Measurements from ENCODE around the gene CD83.
A peak's percentile ranks its signal among the peaks of the same experiment; 100 is the strongest.

The CD83 gene

DNA sequence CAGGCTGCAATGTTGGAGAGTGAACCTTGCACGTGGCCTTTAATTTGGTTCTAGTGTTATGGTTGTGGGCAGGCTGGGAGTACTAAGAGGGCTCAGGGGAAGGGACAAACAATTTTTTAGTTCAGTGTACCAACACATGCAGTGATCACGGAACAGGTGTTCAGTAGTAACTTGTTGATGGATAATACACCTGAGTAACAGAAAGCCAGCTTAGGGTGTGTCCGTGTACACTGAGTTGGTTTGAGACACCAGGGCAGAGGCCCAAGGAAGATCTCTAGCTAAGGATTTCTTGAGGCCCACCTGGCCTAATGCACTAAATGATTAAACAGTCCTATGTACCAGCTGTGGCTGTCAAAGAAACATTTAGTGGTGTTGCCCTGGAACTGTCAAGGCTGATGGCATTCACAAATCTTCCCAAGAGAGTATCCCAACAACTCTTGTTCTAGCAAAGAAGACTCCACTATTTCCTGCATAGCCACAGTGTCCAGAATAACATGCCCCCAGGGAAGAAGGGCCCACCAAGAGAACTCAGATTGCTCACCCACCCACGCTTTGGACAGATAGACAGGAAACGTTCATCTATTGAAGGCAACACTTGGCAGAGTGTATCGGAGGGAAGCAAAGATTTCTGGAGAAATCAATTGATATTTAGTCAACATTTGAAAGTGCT is 60.0 kb downstream of the CD83 start:
- DNase-seq (no peak), ATAC-seq (no peak)
- H3K4me3 Mint-ChIP-seq, result no peak overlapping the region
- no peaks in the 10 kb centered on the region for H3K9me3 Mint-ChIP-seq
- H3K4me1 Mint-ChIP-seq, result peaks cover 5% of the 10 kb centered on the region
- H3K27ac Mint-ChIP-seq, result no peak overlapping the region
- H3K27me3 Mint-ChIP-seq, result no peaks in the 10 kb centered on the region

DNA sequence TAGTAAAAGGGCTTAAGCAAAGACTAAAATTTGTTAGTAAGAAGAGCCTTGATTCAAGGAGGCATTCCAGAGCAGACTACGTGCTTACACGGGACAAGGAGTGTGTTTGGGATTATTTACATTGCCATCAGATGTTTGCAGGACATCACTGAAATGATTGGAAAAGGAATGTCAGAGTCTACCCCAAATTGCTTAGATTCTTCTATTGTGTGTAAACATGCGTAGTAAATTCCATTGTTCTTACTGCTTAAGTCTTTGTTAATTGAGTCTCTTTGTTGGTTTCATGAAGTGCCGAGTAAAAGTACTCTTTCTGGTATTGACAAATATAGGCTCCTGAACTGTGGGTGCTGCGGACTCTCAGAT is 60.5 kb downstream of the CD83 start:
- H3K9me3 Mint-ChIP-seq, result no peaks in the 10 kb centered on the region

DNA sequence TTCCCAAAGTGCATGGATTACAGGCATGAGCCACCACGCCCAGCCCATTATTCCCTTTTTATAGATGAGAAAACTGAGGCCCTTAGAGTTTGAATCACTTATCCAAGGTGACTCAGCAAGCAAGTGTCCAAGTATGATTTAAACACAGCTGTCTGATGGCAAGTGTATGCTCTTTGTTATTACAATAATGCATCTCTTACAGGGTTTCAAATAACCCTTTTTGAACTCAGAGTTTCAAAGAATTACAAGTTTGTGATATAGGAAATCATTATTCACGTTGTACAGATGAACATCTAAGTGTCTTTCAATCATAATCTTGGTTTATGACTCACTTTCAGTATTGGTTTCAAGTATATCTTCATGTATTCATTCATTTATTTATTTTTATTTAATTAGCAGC is 63.0 kb downstream of the CD83 start:
- Mint-ChIP-seq H3K4me1 (peaks cover 5% of the 10 kb centered on the region), H3K4me3 (no peak overlapping the region), H3K27ac (no peak overlapping the region), H3K27me3 (no peaks in the 10 kb centered on the region), H3K9me3 (no peaks in the 10 kb centered on the region)
- DNase-seq, result no peak
- peak; percentile 81 for ATAC-seq

More for the DNA sequence above, 60.5 kb downstream of the CD83 start:
- DNase-seq (no peak), ATAC-seq (no peak)
- no peak overlapping the region for H3K4me3 Mint-ChIP-seq
- H3K4me1 Mint-ChIP-seq, result peaks cover 5% of the 10 kb centered on the region
- H3K27me3 Mint-ChIP-seq, result no peaks in the 10 kb centered on the region
- H3K27ac Mint-ChIP-seq, result no peak overlapping the region

DNA sequence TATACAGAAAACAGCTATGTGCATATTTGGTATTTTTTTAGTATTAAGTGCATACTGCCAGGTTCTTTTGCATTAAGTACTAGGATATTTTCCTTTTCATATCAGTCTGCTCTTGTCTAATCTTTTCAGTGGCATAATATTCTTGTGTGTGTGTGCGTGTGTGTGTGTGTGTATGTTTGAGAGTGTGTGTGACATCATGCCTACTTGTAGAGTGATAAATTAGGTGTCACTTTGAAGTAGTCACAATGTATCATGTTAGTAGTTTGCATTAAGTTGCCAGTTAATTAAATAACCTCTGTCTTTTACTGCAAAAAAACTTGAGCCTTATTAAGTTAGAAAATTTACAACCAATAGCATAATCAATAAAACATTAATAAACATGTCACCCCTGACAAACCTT is 65.3 kb downstream of the CD83 start:
- Mint-ChIP-seq H3K4me3 (no peak overlapping the region), H3K27ac (no peak overlapping the region)

More for the DNA sequence above, 65.3 kb downstream of the CD83 start:
- peaks cover 5% of the 10 kb centered on the region for H3K4me1 Mint-ChIP-seq
- no peaks in the 10 kb centered on the region for H3K9me3 Mint-ChIP-seq
- ATAC-seq (no peak), DNase-seq (no peak)
- H3K27me3 Mint-ChIP-seq, result no peaks in the 10 kb centered on the region

Data from stimulated activated naive CD8-positive, alpha-beta T cell treated with anti-CD3 and anti-CD28 coated beads, Interleukin-15, amount 100 ng/mL, for 72 hours (primary cell).